ENCODE results near the gene THOC2.

GRCh38 chrX:123607270-123607669 is 125.6 kb downstream of the THOC2 start:
- TF ChIP-seq EZH2phosphoT487 (IDR thresholded peaks at IDR 0.05; ENCODE audit: low read depth) (no peak), CTCF (IDR thresholded peaks at IDR 0.05; ENCODE audit: low read depth, low read length) (no peak)
